ENCODE data around the gene GUCY1A2.

GUCY1A2 gene

DNA sequence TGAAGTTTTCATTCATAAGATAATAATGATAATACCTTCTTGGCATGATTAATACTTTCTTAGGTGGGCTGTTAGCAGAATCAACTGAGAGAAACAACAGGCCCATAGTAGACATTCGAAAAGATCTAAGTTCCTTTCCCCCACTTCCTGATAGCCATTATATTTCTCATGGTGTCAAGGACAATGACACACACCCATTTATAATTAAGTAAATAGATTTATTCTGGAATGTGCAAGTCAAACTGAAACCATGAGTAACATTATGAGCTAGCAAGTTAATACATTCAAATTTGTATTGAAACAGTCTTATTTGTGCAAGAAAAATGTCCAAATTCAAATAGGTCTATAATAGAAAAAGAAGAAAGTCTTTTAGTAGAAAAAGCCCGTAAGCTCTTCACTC, 301.1 kb downstream of the GUCY1A2 start:
- TF ChIP-seq, protein P1, sequence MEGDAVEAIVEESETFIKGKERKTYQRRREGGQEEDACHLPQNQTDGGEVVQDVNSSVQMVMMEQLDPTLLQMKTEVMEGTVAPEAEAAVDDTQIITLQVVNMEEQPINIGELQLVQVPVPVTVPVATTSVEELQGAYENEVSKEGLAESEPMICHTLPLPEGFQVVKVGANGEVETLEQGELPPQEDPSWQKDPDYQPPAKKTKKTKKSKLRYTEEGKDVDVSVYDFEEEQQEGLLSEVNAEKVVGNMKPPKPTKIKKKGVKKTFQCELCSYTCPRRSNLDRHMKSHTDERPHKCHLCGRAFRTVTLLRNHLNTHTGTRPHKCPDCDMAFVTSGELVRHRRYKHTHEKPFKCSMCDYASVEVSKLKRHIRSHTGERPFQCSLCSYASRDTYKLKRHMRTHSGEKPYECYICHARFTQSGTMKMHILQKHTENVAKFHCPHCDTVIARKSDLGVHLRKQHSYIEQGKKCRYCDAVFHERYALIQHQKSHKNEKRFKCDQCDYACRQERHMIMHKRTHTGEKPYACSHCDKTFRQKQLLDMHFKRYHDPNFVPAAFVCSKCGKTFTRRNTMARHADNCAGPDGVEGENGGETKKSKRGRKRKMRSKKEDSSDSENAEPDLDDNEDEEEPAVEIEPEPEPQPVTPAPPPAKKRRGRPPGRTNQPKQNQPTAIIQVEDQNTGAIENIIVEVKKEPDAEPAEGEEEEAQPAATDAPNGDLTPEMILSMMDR (IDR thresholded peaks at IDR 0.05; ENCODE audit: unreplicated experiment in 3 of 3): no peak
- Mint-ChIP-seq H3K27me3 (ENCODE audit: low read depth) (no peaks in the 10 kb centered on the region), H3K9me3 (peaks cover 3% of the 10 kb centered on the region), H3K27ac (no peak overlapping the region), H3K36me3 (ENCODE audit: low read depth) (no peaks in the 10 kb centered on the region), H3K4me3 (no peak overlapping the region), H3K4me1 (peaks cover 18% of the 10 kb centered on the region)

DNA sequence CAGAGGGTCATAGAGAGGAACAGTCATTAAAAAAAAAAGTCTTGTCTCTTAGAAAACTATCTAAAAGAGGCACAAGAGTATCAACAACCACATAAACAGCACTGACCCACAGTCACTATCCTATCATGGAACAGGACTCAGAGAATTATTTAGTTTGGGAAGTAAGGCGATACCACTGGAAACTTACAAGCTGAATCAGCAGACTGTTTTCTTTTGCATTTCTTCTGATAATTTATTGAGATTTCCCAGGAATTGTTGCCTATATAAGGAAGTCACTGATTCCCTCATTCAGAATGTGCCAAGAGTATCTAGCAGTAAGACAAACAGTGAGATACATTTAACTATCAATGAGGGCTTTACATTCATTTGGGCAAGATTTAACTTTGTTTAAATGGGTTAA, 304.1 kb downstream of the GUCY1A2 start:
- Mint-ChIP-seq H3K4me1 (peaks cover 18% of the 10 kb centered on the region), H3K27ac (peak overlapping the region; percentile 24 to 91 (median 79)), H3K27me3 (ENCODE audit: low read depth) (no peaks in the 10 kb centered on the region), H3K36me3 (ENCODE audit: low read depth) (no peaks in the 10 kb centered on the region), H3K4me3 (no peak overlapping the region), H3K9me3 (peaks cover 3% of the 10 kb centered on the region)
- TF ChIP-seq, protein P1 (IDR thresholded peaks at IDR 0.05; ENCODE audit: unreplicated experiment in 3 of 3): no peak

DNA sequence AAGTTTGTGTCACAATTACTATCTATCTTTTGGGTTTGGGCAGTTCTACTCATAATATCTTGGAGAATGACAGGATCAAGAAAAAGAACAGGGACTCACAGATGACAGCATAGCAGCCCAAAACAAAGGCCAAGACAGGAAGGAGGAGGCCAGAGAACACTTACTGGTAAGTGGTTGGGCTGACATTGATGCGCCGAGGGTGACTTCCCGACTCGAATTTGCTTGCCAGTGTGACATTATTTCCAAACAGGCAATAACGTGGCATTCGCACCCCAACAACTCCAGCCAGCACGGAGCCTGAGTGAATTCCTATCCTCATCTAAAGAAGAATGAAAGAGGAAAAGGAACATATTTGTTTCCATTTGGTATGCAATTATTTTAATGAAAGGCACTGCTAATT, 309.9 kb downstream of the GUCY1A2 start:
- Mint-ChIP-seq H3K36me3 (ENCODE audit: low read depth) (no peaks in the 10 kb centered on the region), H3K9me3 (peaks cover 3% of the 10 kb centered on the region), H3K4me1 (no peaks in the 10 kb centered on the region), H3K27me3 (ENCODE audit: low read depth) (no peaks in the 10 kb centered on the region), H3K27ac (no peak overlapping the region), H3K4me3 (no peak overlapping the region)
- TF ChIP-seq, protein P1 (IDR thresholded peaks at IDR 0.05; ENCODE audit: unreplicated experiment in 3 of 3): no peak

DNA sequence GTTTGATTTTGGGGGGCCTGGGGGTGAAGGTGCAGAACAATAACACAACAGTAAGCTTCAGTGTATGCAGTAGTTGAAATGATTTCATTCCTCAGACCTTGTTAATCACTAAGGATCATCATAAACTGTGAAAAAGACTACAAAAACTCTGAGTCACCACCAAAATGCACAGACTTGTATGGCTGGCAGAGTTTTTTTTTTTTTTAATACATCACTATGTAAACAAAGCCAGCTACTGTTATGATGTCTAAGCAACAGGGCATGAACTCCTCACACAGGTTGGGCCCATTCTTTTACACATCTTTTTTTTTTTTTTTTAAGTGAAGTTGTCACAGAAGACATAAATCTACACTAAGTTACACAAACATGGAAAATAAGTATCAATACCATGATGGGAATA, 311.9 kb downstream of the GUCY1A2 start:
- Mint-ChIP-seq H3K4me1 (no peaks in the 10 kb centered on the region), H3K27ac (no peak overlapping the region), H3K4me3 (no peak overlapping the region), H3K9me3 (no peaks in the 10 kb centered on the region), H3K27me3 (ENCODE audit: low read depth) (no peaks in the 10 kb centered on the region), H3K36me3 (ENCODE audit: low read depth) (no peaks in the 10 kb centered on the region)
- TF ChIP-seq, protein P1 (IDR thresholded peaks at IDR 0.05; ENCODE audit: unreplicated experiment in 3 of 3): no peak

DNA sequence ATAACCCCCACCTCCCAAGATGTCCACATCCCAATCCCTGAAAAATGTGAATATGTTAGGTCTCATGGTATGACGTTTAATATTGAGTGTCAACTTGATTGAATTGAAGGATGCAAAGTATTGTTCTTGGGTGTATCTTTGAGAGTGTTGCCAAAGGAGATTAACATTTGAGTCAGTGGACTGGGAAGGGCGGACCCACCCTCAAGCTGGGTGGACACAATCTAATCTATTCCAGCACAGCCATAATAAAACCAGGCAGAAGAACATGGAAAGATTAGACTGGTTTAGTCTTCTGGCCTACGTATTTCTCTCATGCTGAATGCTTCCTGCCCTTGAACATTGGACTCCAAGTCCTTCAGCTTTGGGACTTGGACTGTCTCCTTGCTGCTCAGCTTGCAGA, 315.5 kb downstream of the GUCY1A2 start:
- Mint-ChIP-seq H3K27ac (no peak overlapping the region), H3K27me3 (ENCODE audit: low read depth) (no peaks in the 10 kb centered on the region), H3K4me1 (no peaks in the 10 kb centered on the region), H3K9me3 (no peaks in the 10 kb centered on the region), H3K4me3 (no peak overlapping the region), H3K36me3 (ENCODE audit: low read depth) (no peaks in the 10 kb centered on the region)
- TF ChIP-seq, protein P1 (IDR thresholded peaks at IDR 0.05; ENCODE audit: unreplicated experiment in 3 of 3): no peak

DNA sequence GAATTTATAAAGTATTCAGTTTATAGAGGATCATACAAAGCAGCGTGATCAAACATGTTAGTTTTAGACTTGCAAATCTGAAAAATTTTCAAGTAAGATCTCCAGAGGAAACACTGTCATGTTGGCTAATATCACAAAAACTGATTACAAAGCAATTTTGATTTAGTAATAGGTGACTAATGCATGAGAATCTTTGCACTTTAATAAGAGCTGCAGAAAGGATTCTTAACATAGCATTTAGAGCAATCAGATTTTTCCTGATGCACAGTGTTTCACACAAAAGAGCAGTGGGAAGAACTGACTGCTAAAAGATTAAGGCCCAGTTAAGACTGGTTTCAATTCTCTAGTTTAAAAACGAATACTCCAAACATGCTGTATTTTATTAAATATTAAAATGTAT, 321.2 kb downstream of the GUCY1A2 start:
- no peaks in the 10 kb centered on the region for H3K36me3 Mint-ChIP-seq (ENCODE audit: low read depth)
- H3K27me3 Mint-ChIP-seq (ENCODE audit: low read depth): no peaks in the 10 kb centered on the region
- H3K27ac Mint-ChIP-seq: no peak overlapping the region
- H3K4me3 Mint-ChIP-seq: no peak overlapping the region
- TF ChIP-seq, protein P1 (IDR thresholded peaks at IDR 0.05; ENCODE audit: unreplicated experiment in 3 of 3): no peak
- H3K9me3 Mint-ChIP-seq: no peaks in the 10 kb centered on the region
- no peaks in the 10 kb centered on the region for H3K4me1 Mint-ChIP-seq

Data from nephron (organoid).